ENCODE measurements around the gene LECT2. TPM values are rescaled to one million over a fixed set of nuclear protein-coding genes. Genes with fewer than 3 reads are reported as not detected.

LECT2 gene
- total and polyA plus RNA-seq, 10 of the 15 experiments (the other 5 are each of a cell fraction or from before 2014, with no cell fraction given), result not detected

DNA sequence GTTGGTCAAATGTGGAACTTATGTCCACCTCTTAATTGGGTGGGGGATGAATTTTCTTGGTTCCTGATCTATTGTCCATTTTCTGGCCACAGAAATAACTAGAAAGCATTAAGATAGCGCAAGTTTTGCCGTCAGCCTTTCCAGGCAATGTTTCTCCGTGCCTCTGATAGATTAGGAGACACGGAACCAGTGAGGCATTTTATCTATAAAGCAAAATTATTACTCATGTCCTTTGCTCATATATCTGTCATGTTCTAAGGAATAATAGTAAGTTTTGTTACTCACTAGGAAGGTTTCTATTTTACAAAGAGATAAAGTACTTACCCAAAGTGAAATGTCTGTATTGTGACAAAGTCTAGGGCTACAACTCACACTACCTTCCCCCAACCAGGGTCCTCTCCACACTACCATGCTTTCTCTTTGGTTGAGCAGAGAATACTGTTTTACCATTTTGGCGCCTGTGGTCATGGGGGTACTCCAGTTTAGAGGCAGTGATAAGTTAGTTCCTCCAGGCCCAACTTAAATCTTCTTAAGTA is 39.2 kb downstream of the LECT2 start:
- no peaks in the 10 kb centered on the region for H3K79me2 ChIP-seq (ENCODE audit: control insufficient read depth, insufficient read depth, low read length)
- intact Hi-C loops (cut with micrococcal nuclease; ENCODE audit: unreplicated experiment) (no loop called here), in situ Hi-C loops (cut with MboI) (no loop called here)
- H3K4me3 ChIP-seq, result no peak overlapping the region
- no peaks in the 10 kb centered on the region for H3K36me3 ChIP-seq (ENCODE audit: control insufficient read depth in 2 of 2, insufficient read depth in 2 of 2, low read length in 1 of 2)
- no peak overlapping the region for H3K9ac ChIP-seq (ENCODE audit: control insufficient read depth, insufficient read depth, low read length)
- H4K20me1 ChIP-seq (ENCODE audit: control insufficient read depth, insufficient read depth), result no peaks in the 10 kb centered on the region
- ChIA-PET RAD21 (ENCODE audit: unreplicated experiment) (no interaction called here), CTCF (no interaction called here), POLR2A (no interaction called here), SMC1A (ENCODE audit: uncharacterized antibody, unreplicated experiment) (no interaction called here)
- H3K4me1 ChIP-seq (ENCODE audit: control insufficient read depth, insufficient read depth, low read length), result no peaks in the 10 kb centered on the region
- BruUV-seq (replicated peaks), result no TSS peak
- 26% methylated on average over 5 of the region's 5 CpGs for WGBS (ENCODE audit: insufficient coverage, insufficient replicate concordance, low lambda C conversion rate, missing lambda C conversion rate)
- no peak overlapping the region for H2AFZ ChIP-seq (ENCODE audit: control insufficient read depth, low read depth, low read length)
- peaks cover 0 to 2% of the 10 kb centered on the region in 2 experiments; a peak in 2 of 4 replicates for H3K27me3 ChIP-seq (replicated peaks in 1 of 2; ENCODE audit: control insufficient read depth in 2 of 2, insufficient read depth in 2 of 2, low read length in 1 of 2)
- H3K9me3 ChIP-seq (replicated peaks; ENCODE audit: control insufficient read depth, insufficient read depth, low read length), result no peaks in the 10 kb centered on the region
- no peak overlapping the region for H3K4me2 ChIP-seq (ENCODE audit: control insufficient read depth, insufficient read depth)
- H3K27ac ChIP-seq (ENCODE audit: control insufficient read depth, insufficient read depth), result no peak overlapping the region
- DNase-seq (ENCODE audit: low read depth, low spot score) (no peak), ATAC-seq (no peak), FAIRE-seq (no peak)
- TF ChIP-seq, protein P1, sequence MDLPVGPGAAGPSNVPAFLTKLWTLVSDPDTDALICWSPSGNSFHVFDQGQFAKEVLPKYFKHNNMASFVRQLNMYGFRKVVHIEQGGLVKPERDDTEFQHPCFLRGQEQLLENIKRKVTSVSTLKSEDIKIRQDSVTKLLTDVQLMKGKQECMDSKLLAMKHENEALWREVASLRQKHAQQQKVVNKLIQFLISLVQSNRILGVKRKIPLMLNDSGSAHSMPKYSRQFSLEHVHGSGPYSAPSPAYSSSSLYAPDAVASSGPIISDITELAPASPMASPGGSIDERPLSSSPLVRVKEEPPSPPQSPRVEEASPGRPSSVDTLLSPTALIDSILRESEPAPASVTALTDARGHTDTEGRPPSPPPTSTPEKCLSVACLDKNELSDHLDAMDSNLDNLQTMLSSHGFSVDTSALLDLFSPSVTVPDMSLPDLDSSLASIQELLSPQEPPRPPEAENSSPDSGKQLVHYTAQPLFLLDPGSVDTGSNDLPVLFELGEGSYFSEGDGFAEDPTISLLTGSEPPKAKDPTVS (IDR thresholded peaks at IDR 0.05; ENCODE audit: low read depth, low read length), result no peak
- TF ChIP-seq CBX3 (IDR thresholded peaks at IDR 0.05; ENCODE audit: borderline replicate concordance, low read depth) (no peak), ATF7 (IDR thresholded peaks at IDR 0.05; ENCODE audit: low read depth) (no peak), ZNF622 (IDR thresholded peaks at IDR 0.05) (no peak), HCFC1 (IDR thresholded peaks at IDR 0.05; ENCODE audit: low read length) (no peak), SMARCA5 (IDR thresholded peaks at IDR 0.05) (no peak), TBL1XR1 (IDR thresholded peaks at IDR 0.05; ENCODE audit: low read depth, low read length) (no peak), CHD2 (IDR thresholded peaks at IDR 0.05; ENCODE audit: borderline replicate concordance, low read depth, low read length) (no peak)
- TF ChIP-seq, protein P2, sequence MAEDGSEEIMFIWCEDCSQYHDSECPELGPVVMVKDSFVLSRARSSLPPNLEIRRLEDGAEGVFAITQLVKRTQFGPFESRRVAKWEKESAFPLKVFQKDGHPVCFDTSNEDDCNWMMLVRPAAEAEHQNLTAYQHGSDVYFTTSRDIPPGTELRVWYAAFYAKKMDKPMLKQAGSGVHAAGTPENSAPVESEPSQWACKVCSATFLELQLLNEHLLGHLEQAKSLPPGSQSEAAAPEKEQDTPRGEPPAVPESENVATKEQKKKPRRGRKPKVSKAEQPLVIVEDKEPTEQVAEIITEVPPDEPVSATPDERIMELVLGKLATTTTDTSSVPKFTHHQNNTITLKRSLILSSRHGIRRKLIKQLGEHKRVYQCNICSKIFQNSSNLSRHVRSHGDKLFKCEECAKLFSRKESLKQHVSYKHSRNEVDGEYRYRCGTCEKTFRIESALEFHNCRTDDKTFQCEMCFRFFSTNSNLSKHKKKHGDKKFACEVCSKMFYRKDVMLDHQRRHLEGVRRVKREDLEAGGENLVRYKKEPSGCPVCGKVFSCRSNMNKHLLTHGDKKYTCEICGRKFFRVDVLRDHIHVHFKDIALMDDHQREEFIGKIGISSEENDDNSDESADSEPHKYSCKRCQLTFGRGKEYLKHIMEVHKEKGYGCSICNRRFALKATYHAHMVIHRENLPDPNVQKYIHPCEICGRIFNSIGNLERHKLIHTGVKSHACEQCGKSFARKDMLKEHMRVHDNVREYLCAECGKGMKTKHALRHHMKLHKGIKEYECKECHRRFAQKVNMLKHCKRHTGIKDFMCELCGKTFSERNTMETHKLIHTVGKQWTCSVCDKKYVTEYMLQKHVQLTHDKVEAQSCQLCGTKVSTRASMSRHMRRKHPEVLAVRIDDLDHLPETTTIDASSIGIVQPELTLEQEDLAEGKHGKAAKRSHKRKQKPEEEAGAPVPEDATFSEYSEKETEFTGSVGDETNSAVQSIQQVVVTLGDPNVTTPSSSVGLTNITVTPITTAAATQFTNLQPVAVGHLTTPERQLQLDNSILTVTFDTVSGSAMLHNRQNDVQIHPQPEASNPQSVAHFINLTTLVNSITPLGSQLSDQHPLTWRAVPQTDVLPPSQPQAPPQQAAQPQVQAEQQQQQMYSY (CRISPR knock-in tag; IDR thresholded peaks at IDR 0.05), result no peak
- TF ChIP-seq, protein P3, sequence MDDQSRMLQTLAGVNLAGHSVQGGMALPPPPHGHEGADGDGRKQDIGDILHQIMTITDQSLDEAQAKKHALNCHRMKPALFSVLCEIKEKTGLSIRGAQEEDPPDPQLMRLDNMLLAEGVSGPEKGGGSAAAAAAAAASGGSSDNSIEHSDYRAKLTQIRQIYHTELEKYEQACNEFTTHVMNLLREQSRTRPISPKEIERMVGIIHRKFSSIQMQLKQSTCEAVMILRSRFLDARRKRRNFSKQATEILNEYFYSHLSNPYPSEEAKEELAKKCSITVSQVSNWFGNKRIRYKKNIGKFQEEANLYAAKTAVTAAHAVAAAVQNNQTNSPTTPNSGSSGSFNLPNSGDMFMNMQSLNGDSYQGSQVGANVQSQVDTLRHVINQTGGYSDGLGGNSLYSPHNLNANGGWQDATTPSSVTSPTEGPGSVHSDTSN (IDR thresholded peaks at IDR 0.05; ENCODE audit: insufficient replicate concordance, low read depth, low read length), result no peak
- TF ChIP-seq, protein P4, sequence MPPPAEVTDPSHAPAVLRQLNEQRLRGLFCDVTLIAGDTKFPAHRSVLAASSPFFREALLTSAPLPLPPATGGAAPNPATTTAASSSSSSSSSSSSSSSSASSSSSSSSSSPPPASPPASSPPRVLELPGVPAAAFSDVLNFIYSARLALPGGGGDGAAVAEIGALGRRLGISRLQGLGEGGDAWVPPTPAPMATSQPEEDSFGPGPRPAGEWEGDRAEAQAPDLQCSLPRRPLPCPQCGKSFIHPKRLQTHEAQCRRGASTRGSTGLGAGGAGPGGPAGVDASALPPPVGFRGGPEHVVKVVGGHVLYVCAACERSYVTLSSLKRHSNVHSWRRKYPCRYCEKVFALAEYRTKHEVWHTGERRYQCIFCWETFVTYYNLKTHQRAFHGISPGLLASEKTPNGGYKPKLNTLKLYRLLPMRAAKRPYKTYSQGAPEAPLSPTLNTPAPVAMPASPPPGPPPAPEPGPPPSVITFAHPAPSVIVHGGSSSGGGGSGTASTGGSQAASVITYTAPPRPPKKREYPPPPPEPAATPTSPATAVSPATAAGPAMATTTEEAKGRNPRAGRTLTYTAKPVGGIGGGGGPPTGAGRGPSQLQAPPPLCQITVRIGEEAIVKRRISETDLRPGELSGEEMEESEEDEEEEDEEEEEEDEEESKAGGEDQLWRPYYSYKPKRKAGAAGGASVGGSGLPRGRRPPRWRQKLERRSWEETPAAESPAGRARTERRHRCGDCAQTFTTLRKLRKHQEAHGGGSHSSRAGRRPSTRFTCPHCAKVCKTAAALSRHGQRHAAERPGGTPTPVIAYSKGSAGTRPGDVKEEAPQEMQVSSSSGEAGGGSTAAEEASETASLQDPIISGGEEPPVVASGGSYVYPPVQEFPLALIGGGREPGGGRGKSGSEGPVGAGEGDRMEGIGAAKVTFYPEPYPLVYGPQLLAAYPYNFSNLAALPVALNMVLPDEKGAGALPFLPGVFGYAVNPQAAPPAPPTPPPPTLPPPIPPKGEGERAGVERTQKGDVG (CRISPR knock-in tag; IDR thresholded peaks at IDR 0.05), result no peak
- TF ChIP-seq, protein P5, sequence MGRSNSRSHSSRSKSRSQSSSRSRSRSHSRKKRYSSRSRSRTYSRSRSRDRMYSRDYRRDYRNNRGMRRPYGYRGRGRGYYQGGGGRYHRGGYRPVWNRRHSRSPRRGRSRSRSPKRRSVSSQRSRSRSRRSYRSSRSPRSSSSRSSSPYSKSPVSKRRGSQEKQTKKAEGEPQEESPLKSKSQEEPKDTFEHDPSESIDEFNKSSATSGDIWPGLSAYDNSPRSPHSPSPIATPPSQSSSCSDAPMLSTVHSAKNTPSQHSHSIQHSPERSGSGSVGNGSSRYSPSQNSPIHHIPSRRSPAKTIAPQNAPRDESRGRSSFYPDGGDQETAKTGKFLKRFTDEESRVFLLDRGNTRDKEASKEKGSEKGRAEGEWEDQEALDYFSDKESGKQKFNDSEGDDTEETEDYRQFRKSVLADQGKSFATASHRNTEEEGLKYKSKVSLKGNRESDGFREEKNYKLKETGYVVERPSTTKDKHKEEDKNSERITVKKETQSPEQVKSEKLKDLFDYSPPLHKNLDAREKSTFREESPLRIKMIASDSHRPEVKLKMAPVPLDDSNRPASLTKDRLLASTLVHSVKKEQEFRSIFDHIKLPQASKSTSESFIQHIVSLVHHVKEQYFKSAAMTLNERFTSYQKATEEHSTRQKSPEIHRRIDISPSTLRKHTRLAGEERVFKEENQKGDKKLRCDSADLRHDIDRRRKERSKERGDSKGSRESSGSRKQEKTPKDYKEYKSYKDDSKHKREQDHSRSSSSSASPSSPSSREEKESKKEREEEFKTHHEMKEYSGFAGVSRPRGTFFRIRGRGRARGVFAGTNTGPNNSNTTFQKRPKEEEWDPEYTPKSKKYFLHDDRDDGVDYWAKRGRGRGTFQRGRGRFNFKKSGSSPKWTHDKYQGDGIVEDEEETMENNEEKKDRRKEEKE (IDR thresholded peaks at IDR 0.05), result no peak
